GM21576 (cell line): ENCODE results near the gene UBE2H.

Source experiments
- ATAC-seq: cut with Tn5 transposase; IDR thresholded peaks from one replicate; pipeline ENCODE4 v1.9.1; 2021; ENCODE audit warnings: mild to moderate bottlenecking, moderate library complexity; ENCODE audit not compliant: unreplicated experiment

The UBE2H gene

DNA sequence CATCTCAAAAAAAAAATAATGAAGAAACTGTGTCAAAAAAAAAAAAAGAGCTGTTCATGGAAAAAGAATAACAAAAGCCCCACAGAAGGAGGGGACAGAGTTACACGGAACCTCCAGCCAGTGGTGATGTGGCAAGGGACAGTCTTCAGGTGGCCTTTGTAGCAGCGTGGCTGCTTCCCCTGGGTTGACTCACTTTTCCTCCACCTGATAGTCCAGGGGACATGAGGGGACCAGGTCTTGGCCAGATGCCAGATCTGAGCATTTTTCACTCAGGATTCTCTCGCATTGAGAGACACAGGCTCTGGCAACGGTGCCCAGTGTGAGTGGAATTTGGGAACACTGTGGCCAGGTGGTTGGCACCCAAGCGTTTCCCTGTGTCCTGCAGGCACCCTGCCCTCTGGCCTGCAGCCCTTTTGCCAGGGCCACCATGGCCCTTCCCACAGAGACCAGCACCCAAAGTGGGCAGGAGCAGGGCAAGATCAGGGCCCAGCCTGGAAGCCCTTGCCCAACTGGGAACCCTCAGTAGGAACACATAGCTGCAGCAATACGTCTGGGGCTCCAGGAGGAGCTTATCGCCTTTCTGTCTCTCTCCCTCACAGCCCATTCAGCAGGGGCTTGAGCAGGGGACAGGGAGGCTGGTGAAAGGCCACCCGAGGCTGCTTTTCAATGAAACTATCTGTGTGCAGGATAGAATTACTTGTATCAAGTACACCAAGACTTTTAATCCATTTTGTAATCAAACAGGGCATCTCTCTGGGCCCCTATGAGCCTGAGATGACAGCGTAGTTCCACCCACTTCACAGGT, 159.1 kb downstream of the UBE2H start:
- ATAC-seq, result no peak

DNA sequence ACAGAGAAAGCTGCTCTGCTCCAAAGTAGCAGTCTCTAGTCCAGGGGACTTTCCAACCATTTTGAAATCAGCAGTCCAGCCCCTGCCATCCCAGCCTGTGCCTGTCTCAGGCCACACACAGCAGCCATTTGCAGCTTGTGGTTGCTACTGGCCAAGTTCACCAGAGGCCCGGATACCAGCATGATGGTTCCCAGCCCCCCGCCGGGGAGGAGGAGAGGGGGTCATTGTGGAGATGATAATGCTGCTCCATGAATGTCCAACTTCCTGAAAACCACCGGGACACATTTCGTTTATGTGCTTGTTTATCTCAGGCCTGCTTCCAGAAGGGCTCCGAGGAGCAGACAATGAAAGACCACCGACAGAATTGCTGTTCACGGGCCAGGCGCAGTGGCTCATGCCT, 160.0 kb downstream of the UBE2H start:
- no peak for ATAC-seq

- ATAC-seq, result no peak
These were observed 162.6 kb downstream of the UBE2H start for GRCh38 chr7:129790136-129790535.

GRCh38 chr7:129789652-129790051, 163.1 kb downstream of the UBE2H start:
- no peak for ATAC-seq

GRCh38 chr7:129789000-129789399, 163.8 kb downstream of the UBE2H start:
- no peak for ATAC-seq

- no peak for ATAC-seq
These were observed 165.8 kb downstream of the UBE2H start for GRCh38 chr7:129786825-129787563.

DNA sequence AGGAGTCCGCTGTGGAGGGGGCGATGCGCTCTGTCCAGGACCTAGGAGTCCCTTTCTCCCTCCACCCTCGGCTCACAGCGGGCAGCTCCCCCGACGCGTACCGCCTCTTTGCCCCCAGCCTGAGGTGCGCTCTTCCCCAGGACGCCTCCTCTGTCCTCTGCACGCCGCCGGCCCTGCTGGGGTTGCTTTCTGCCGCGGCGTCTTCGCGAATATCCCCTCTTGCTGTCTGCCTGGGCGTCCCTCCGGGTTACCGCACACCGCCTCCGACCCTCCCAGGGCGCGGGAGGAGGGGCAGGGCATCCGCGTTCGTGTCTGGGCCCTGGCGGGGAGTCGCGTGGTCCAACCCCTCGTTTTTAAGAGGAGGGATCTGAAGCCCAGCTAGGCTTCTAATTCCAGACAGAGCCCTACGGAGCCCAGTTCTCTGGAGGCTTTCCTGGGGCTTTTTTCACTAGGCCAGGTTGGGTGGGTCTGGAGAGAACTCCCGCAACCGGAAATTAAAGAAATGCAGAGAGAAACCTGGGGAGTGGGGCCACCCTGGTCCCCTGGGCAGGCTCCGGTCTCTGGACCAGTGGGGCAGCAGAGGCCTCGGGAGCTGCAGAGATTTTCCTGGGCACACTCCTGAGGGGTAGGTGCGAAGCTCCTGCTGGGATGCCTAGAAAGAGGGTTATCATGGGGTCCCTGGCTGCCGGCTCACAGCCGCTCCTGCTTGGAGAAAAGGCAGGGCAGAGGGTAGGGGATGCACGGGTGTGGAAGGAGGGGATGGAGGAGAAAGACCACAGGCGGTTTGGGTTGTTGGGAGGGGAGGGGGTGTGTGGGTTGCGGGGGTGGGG, 166.9 kb downstream of the UBE2H start:
- ATAC-seq, result no peak

DNA sequence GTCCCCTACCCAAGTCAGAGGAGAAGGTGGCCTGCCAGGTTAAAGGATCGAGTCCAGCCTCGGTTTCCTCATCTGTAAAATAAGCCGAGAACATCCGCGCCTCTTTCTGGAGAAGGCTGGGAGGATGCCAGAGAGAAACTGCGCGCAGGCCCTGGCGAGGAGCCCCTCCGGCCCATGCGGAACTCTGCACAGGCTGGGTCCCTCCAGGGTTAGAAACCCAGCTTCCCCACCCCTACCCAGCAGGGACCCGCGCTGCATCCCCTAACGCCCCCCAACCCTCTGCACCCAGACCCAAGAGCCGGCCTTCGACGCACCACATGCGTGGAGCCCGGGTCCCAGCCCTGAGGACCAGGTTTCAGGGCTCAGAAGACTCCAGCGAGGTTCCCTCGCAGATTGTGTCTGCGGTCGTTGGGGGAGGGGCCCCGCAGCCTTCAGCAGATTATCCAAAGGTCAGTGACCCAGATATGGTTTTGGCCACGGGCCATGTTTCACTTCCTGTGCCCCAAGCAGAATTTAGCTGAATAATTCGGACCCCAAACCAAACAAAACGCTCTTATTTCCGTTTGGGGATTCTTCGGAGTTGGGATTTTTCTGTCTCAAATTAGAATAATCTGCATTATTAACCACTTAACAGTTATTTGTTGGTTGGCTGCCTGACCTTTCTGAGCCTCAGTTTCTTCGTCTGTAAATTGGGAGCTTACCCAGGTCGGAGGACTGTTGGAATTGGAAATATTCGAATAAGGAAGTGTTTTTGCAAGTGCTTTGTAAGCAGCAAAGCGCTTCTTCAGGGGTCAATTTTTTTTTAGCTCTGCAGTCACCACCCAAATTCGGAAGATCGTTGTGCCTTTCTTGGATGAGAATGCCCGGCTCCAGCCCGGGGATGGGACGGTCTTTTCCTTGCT, 167.7 kb downstream of the UBE2H start:
- ATAC-seq, result no peak

DNA sequence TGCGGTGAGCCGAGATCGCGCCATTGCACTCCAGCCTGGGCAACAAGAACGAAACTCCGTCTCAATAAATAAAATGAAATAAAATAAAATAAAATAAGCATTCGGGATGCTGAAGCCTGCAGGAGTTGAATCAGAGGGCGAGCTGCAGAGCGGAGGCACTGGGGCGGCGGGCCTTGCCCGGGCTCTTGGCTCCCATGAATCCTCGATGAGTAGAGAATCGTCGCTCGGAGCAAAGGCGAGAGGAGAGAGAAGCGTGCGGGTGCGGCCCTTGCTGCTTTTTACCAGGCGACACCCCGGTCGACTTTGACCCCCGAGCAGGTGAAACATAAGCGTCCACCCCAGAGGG, 168.3 kb downstream of the UBE2H start:
- no peak for ATAC-seq

DNA sequence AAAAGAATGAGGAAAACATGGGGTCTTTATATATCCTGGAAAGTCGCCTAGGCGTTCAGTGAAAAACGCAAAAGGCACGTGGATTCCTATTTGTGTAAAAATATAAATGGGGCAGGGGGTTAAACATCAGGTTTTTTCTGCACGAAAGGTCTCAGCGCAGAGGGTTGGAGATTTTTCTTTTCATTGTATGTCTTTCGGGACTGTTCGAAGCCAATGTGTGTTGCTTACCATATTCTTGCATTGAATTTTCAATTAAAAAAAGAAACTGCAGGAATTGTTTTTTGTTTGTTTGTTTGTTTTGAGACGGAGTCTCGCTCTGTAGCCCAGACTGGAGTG, 169.2 kb downstream of the UBE2H start:
- ATAC-seq, result no peak

- no peak for ATAC-seq
These were observed 169.8 kb downstream of the UBE2H start for GRCh38 chr7:129782818-129783583.

DNA sequence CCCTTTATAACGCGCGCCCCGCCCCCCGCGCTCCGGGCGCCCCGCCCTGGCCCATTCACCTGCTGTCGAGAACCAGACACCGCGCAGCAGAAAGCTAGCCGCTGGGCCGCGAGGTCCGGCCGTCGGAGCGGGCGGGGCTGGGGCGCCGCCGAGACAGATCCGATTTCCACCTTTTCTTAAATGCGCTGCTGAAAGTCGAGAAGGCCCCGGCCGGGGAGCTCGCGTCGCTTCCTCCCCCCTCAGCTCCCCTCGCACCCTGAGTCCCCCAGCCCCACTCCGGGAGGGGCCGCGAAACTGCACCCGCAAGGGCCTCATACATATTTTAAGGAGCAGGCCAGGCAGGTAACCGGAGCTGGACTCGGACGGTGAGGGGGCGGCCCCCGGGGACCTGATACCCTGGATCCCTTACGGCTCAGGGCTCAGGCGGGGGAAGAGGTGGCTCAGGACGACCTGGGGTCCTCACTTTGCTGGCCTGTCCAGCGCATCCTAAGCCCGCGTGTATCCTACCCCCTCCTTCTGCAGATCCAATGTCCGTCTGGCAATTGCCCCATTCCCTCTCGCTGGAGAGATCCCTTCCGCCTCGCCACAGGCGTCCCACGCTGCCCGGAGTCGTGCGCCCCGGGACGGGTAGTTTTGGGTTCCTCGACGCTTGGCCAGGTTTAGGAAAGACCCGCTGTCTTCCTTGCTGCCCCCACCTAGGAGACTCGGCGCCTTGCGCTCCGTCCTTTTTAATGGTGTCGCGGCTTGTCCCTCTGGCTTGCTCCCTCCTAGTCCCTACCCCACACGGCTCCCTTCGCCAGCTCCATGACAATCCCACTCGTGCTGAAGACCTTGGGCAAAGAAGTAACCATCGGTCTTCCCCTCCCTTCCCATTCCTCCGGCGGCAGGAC, 170.6 kb downstream of the UBE2H start:
- no peak for ATAC-seq

DNA sequence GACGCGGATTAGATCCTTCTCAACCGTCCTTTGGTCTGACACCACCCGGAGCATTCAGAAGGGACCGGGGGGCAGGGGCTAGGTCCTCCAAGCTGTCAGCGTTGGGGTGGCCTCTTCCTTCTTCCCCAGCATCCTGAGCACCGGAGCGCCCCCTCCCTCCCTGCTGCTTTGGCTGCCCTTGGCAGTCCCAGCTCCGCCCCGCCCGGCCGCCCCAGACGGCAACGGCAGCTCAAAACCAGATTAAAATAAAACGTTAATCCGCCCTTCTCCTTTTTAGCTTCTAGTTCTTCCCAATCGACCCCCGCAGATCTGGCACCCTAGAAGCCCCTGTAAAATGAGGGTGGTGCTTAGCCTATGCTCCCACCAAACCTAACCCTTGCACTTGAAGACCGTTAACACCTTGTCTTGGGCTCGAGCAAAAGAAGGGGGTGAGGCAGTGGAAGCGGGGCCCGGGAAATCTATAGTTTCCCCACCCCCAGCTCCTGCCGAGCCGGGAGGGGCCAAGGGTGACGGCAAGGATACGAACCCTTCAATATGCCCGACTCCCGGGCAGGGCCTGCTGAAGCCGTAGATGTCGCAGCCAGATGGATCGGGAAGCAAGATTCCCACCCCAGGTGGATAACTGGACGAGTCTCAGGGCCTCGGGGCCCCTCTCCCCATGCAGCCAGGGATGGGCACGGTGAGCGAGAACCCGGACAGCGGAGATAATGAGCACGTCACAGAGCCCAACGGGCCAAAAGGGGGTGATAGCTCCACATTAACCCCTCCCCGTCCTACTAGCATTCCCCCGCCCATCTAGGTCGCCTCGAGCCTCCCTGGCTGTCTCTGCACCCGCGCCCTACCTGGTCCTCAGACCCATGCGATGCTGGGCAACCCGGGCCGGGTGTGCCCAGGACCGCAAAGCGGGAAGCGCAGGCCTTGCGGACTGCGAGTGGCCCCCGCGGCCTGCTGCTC, 171.5 kb downstream of the UBE2H start:
- ATAC-seq, result no peak
